Duodenal mucosa (tissue), 2 donors: ENCODE results near the gene RPS6KA4.

Source experiments
- H3K27ac ChIP-seq: one replicate; pipeline ENCODE4 v1.7.0; 2013; ENCODE audit warnings: low read depth, low read length
- H3K27me3 ChIP-seq, 2 donors: one replicate each; pipeline ENCODE4 v1.7.0; 2013; ENCODE audit warnings: low read length in 2 of 2, control low read depth in 1 of 2; ENCODE audit not compliant: insufficient read depth in 2 of 2, control insufficient read depth in 1 of 2
- H3K36me3 ChIP-seq, 2 donors: one replicate each; pipeline ENCODE4 v1.7.0; 2013; ENCODE audit warnings: low read length in 2 of 2, control low read depth in 1 of 2; ENCODE audit not compliant: insufficient read depth in 2 of 2, control insufficient read depth in 1 of 2
- H3K4me1 ChIP-seq, 2 donors: one replicate each; pipeline ENCODE4 v1.7.0; 2013; ENCODE audit warnings: low read length in 2 of 2, control low read depth in 1 of 2; ENCODE audit not compliant: insufficient read depth in 2 of 2, control insufficient read depth in 1 of 2
- H3K4me3 ChIP-seq, 2 donors: one replicate each; pipeline ENCODE4 v1.7.0; 2013; ENCODE audit warnings: low read length in 2 of 2, low read depth in 1 of 2
- H3K9ac ChIP-seq, 2 donors: one replicate each; pipeline ENCODE4 v1.7.0; 2013; ENCODE audit warnings: low read length in 2 of 2, low read depth in 1 of 2
- H3K9me3 ChIP-seq, 2 donors: one replicate each; pipeline ENCODE4 v1.7.0; 2013; ENCODE audit warnings: low read length in 2 of 2, control low read depth in 1 of 2; ENCODE audit not compliant: control insufficient read depth in 1 of 2

Gene RPS6KA4

GRCh38 chr11:64384981-64385944 lies 26.3 kb downstream of the RPS6KA4 start:
- Histone ChIP-seq H3K4me1 (no peaks in the 10 kb centered on the region), H3K9me3 (no peaks in the 10 kb centered on the region), H3K4me3 (no peak overlapping the region), H3K9ac (no peak overlapping the region), H3K27ac (no peak overlapping the region), H3K27me3 (peaks cover 3 to 23% of the 10 kb centered on the region in 2 donors), H3K36me3 (no peaks in the 10 kb centered on the region)

GRCh38 chr11:64385945-64386704 lies 27.2 kb downstream of the RPS6KA4 start:
- Histone ChIP-seq H3K4me3 (no peak overlapping the region), H3K4me1 (no peaks in the 10 kb centered on the region), H3K27me3 (peaks cover 3 to 20% of the 10 kb centered on the region in 2 donors), H3K27ac (no peak overlapping the region), H3K36me3 (no peaks in the 10 kb centered on the region), H3K9ac (no peak overlapping the region), H3K9me3 (no peaks in the 10 kb centered on the region)

DNA sequence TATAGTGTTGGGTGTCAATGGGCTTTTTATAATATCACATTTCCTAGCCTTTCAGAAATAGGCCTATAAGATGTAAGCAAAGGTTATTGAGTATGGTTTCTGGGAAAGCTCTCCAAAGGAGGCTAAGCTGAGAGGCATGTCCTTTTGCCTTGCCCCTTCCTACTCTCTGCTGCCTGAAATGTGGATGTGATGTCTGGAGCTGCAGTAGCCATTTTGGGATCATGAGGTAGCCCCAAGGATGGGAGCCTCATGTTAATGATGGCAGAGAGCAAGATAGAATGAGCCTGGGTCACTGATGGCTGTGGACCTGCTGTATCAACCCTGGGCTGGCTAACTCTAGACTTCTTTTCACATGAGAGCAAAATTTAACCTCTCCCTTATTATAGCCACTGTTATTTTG lies 29.0 kb downstream of the RPS6KA4 start:
- Histone ChIP-seq H3K36me3 (no peaks in the 10 kb centered on the region), H3K4me3 (no peak overlapping the region)

GRCh38 chr11:64388894-64389293 lies 29.9 kb downstream of the RPS6KA4 start:
- no peak overlapping the region for H3K27ac ChIP-seq
- no peaks in the 10 kb centered on the region for H3K9me3 ChIP-seq
- H3K4me1 ChIP-seq: no peaks in the 10 kb centered on the region
- H3K4me3 ChIP-seq: no peak overlapping the region
- H3K9ac ChIP-seq: no peak overlapping the region
- no peaks in the 10 kb centered on the region for H3K36me3 ChIP-seq
- peaks cover 0 to 4% of the 10 kb centered on the region in 2 donors for H3K27me3 ChIP-seq

More for the DNA sequence above, 29.0 kb downstream of the RPS6KA4 start:
- Histone ChIP-seq H3K9me3 (no peaks in the 10 kb centered on the region), H3K4me1 (no peaks in the 10 kb centered on the region), H3K27me3 (peaks cover 0 to 12% of the 10 kb centered on the region in 2 donors), H3K9ac (no peak overlapping the region), H3K27ac (no peak overlapping the region)

DNA sequence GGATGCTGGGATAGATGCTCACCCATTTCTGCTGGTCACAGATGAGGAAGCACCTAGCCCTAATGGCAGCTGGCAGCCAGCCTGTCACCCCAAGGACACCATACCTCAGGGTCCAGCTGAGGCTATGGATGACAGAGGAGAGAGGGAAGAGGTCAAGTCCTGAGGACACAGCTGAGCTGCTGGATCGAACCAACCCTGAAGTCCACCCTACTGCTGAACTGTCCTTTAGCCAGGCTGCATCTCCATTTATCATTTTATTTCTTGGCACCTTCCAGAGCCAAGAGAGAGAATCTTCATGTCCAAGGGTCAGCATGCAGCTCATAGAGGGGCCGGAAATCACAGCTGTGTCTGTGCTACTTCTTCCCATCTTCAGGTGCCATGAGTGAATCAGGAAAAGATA lies 30.9 kb downstream of the RPS6KA4 start:
- Histone ChIP-seq H3K4me3 (no peak overlapping the region), H3K36me3 (no peaks in the 10 kb centered on the region), H3K27me3 (peaks cover 4% of the 10 kb centered on the region in 2 donors), H3K27ac (no peak overlapping the region), H3K9me3 (no peaks in the 10 kb centered on the region), H3K4me1 (no peaks in the 10 kb centered on the region), H3K9ac (no peak overlapping the region)

GRCh38 chr11:64390558-64390957 lies 31.6 kb downstream of the RPS6KA4 start:
- Histone ChIP-seq H3K27ac (no peak overlapping the region), H3K4me1 (no peaks in the 10 kb centered on the region), H3K27me3 (peaks cover 4 to 8% of the 10 kb centered on the region in 2 donors), H3K9ac (no peak overlapping the region), H3K36me3 (no peaks in the 10 kb centered on the region), H3K9me3 (no peaks in the 10 kb centered on the region), H3K4me3 (no peak overlapping the region)

DNA sequence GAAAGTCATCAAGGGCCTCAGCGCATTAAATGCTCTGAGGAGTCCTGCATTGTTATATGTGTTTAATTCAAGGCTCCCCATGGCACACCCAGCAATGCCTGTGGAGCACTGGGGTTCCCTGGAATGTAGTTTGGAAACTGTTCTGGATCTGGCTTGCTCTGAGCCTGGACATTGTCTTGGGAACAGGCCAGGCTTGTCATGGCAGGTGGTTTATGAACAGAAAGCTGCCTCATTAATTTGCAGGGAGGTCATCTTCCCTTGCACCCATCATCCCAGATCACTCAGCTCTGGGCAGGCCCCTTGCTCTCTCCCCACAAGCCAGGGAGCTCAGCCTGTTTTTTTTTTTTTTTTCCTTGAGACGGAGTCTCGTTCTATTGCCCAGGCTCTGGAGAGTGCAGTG lies 32.9 kb downstream of the RPS6KA4 start:
- no peak overlapping the region for H3K27ac ChIP-seq
- H3K36me3 ChIP-seq: no peaks in the 10 kb centered on the region
- H3K4me3 ChIP-seq: no peak overlapping the region
- H3K9ac ChIP-seq: no peak overlapping the region
- H3K27me3 ChIP-seq: peaks cover 4 to 8% of the 10 kb centered on the region in 2 donors
- no peaks in the 10 kb centered on the region for H3K9me3 ChIP-seq
- H3K4me1 ChIP-seq: no peaks in the 10 kb centered on the region

- H3K27ac ChIP-seq: no peak overlapping the region
- H3K9me3 ChIP-seq: no peaks in the 10 kb centered on the region
- no peaks in the 10 kb centered on the region for H3K36me3 ChIP-seq
- no peak overlapping the region for H3K9ac ChIP-seq
- H3K27me3 ChIP-seq: peaks cover 5 to 8% of the 10 kb centered on the region in 2 donors
- H3K4me1 ChIP-seq: no peaks in the 10 kb centered on the region
- no peak overlapping the region for H3K4me3 ChIP-seq
Measured at GRCh38 chr11:64395545-64396078, 36.6 kb downstream of the RPS6KA4 start.

GRCh38 chr11:64396079-64396591 lies 37.2 kb downstream of the RPS6KA4 start:
- no peak overlapping the region for H3K27ac ChIP-seq
- H3K4me1 ChIP-seq: no peaks in the 10 kb centered on the region
- no peak overlapping the region for H3K4me3 ChIP-seq

DNA sequence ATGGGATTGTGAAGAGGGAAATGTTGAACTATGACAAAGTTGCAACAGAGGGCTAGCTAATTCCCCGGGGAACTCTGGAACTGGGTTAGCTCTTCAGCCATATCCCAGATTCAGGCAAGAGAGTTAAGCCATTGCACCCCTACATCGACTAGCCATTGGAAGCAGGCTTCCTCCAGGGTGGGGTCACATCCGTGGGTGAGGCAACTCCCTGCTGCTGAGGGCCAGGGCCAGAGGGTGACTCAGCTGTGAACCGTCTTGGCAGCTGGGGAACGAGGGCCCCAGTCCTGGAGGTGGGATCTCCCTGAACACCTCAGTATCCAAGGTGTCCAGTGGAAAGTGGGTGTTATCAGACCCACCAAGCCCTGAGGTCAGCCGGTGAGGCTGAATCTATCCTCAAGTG lies 41.1 kb downstream of the RPS6KA4 start:
- Histone ChIP-seq H3K9ac (no peak overlapping the region), H3K9me3 (no peaks in the 10 kb centered on the region), H3K4me3 (no peak overlapping the region), H3K27ac (no peak overlapping the region), H3K27me3 (peaks cover under 1 to 13% of the 10 kb centered on the region in 2 donors), H3K4me1 (no peaks in the 10 kb centered on the region), H3K36me3 (no peaks in the 10 kb centered on the region)

More at GRCh38 chr11:64396079-64396591, 37.2 kb downstream of the RPS6KA4 start:
- peaks cover 8 to 10% of the 10 kb centered on the region in 2 donors for H3K27me3 ChIP-seq
- no peaks in the 10 kb centered on the region for H3K36me3 ChIP-seq
- H3K9ac ChIP-seq: no peak overlapping the region
- H3K9me3 ChIP-seq: no peaks in the 10 kb centered on the region
